ENCODE data around the gene RBFOX2. TPM values are rescaled to one million over a fixed set of nuclear protein-coding genes. Genes with fewer than 3 reads are reported as not detected.

Gene RBFOX2
- total and polyA plus RNA-seq, 2 experiments from 2014 or later = 88.8 to 131 TPM

GRCh38 chr22:36010882-36011281 lies 17.7 kb downstream of the RBFOX2 start:
- ATAC-seq (no peak), DNase-seq (ENCODE audit: low spot score) (no peak)
- no peaks in the 10 kb centered on the region for H3K9me3 Mint-ChIP-seq
- H3K4me3 ChIP-seq = no peak overlapping the region
- no peak overlapping the region for H2AFZ ChIP-seq
- peaks cover 36% of the 10 kb centered on the region; the same call in 1 of the 2 replicates for H4K20me1 ChIP-seq (replicated peaks; ENCODE audit: insufficient read depth)
- peak overlapping the region; percentile 22; the same call in 1 of the 2 replicates for H3K27ac Mint-ChIP-seq
- no peaks in the 10 kb centered on the region for H3K36me3 Mint-ChIP-seq (ENCODE audit: low read depth)
- H3F3A ChIP-seq (replicated peaks; ENCODE audit: low read depth) = no peaks in the 10 kb centered on the region
- H3K4me1 Mint-ChIP-seq = peaks cover 53% of the 10 kb centered on the region
- no peaks in the 10 kb centered on the region for H3K27me3 ChIP-seq (ENCODE audit: insufficient read depth)
- H3K4me3 Mint-ChIP-seq = peak overlapping the region; percentile 16; the same call in 2 of the 3 replicates
- H3K79me2 ChIP-seq (replicated peaks; ENCODE audit: insufficient read depth) = peaks cover 97% of the 10 kb centered on the region
- H3K9me2 ChIP-seq (ENCODE audit: insufficient read depth) = no peaks in the 10 kb centered on the region
- H3K4me2 ChIP-seq = peak overlapping the region; percentile 8; the same call in 1 of the 2 replicates
- H3K36me3 ChIP-seq (ENCODE audit: insufficient read depth) = no peaks in the 10 kb centered on the region
- no peak for TF ChIP-seq ETS1 (IDR thresholded peaks at IDR 0.05)
- TF ChIP-seq EZH2phosphoT487 (IDR thresholded peaks at IDR 0.05; ENCODE audit: unreplicated experiment) = no peak
- no peak for TF ChIP-seq JUNB (IDR thresholded peaks at IDR 0.05; ENCODE audit: unreplicated experiment)
- TF ChIP-seq REST (IDR thresholded peaks at IDR 0.05; ENCODE audit: unreplicated experiment) = no peak
- no peak for TF ChIP-seq CTCF (conservative IDR thresholded peaks at IDR 0.05; ENCODE audit: low read depth in 2 of 2)
- no peak for TF ChIP-seq POLR2AphosphoS5 (IDR thresholded peaks at IDR 0.05; ENCODE audit: low read depth)
- no peak for TF ChIP-seq ZNF462 (CRISPR knock-in tag; IDR thresholded peaks at IDR 0.05)
- TF ChIP-seq CREB1 (CRISPR knock-in tag; IDR thresholded peaks at IDR 0.05; ENCODE audit: low read depth) = no peak
- TF ChIP-seq EZH2 (IDR thresholded peaks at IDR 0.05; ENCODE audit: low read depth, unreplicated experiment) = no peak
- no peak for TF ChIP-seq ZNF331 (CRISPR knock-in tag; IDR thresholded peaks at IDR 0.05; ENCODE audit: low read depth)
- no peak for TF ChIP-seq NANOG (IDR thresholded peaks at IDR 0.05; ENCODE audit: borderline replicate concordance)
- H3K27ac ChIP-seq (ENCODE audit: low read depth) = peak overlapping the region; percentile 58; the same call in 1 of the 2 replicates
- H3K27me3 Mint-ChIP-seq (ENCODE audit: insufficient read depth, low read depth, poor library complexity) = no peaks in the 10 kb centered on the region
- peaks cover 45% of the 10 kb centered on the region for H3K4me1 ChIP-seq (ENCODE audit: insufficient read depth)

Measured in GM23338 (cell line).